ENCODE data around the gene FGF4.

The FGF4 gene

DNA sequence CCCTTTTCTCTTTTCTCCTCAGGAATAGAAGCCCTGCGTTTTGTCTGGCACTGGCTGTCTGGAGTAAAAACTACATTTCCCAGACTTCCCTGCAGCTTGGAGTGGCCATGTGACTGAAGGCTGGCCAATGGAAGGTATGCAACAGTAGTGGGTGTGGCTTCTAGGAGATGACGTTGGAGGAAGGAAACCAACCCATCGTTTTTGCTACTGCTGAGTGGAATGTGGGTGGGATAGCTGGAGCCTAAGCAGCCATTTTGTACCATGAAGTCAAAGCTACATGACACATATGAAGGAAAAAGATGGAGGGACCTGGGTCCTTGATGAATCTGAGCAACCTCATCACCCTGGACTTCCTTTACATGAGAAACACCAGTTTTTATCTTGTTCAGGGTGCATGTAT is 24.4 kb upstream of the FGF4 start:
- no peaks in the 10 kb centered on the region for H3K4me1 ChIP-seq (ENCODE audit: control insufficient read depth in 1 of 2, insufficient read depth in 1 of 2, low read depth in 1 of 2, low read length in 1 of 2)
- no peak overlapping the region for H3K27ac ChIP-seq
- H3K4me3 ChIP-seq (ENCODE audit: low read depth in 1 of 2, low read length in 1 of 2): no peak overlapping the region
- TF ChIP-seq, protein P1, sequence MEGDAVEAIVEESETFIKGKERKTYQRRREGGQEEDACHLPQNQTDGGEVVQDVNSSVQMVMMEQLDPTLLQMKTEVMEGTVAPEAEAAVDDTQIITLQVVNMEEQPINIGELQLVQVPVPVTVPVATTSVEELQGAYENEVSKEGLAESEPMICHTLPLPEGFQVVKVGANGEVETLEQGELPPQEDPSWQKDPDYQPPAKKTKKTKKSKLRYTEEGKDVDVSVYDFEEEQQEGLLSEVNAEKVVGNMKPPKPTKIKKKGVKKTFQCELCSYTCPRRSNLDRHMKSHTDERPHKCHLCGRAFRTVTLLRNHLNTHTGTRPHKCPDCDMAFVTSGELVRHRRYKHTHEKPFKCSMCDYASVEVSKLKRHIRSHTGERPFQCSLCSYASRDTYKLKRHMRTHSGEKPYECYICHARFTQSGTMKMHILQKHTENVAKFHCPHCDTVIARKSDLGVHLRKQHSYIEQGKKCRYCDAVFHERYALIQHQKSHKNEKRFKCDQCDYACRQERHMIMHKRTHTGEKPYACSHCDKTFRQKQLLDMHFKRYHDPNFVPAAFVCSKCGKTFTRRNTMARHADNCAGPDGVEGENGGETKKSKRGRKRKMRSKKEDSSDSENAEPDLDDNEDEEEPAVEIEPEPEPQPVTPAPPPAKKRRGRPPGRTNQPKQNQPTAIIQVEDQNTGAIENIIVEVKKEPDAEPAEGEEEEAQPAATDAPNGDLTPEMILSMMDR (IDR thresholded peaks at IDR 0.05): no peak
- no peaks in the 10 kb centered on the region for H3K27me3 ChIP-seq
- H3K9me3 ChIP-seq: no peaks in the 10 kb centered on the region
- H3K36me3 ChIP-seq: no peaks in the 10 kb centered on the region

DNA sequence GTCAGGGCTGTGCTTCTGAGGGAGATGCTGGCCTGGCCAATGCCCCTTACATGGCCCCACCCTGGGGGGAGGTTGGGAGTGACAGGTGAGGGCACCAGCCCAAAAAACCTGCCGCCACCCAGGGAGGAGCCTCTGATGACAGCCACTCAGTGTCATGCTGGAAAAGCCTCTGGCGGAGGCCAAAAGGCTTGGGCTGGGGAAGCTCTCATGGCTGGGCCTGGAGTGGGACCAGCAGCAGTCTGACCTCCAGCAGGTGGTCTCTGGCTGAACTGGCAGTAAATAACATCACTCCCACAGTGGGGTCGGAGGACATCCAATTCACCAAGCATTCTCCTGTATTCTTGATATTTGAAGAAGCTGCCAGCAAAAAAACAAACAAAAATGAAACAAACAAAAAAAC is 24.0 kb upstream of the FGF4 start:
- Histone ChIP-seq H3K9me3 (no peaks in the 10 kb centered on the region), H3K4me1 (ENCODE audit: control insufficient read depth in 1 of 2, insufficient read depth in 1 of 2, low read depth in 1 of 2, low read length in 1 of 2) (no peaks in the 10 kb centered on the region), H3K36me3 (no peaks in the 10 kb centered on the region), H3K4me3 (ENCODE audit: low read depth in 1 of 2, low read length in 1 of 2) (no peak overlapping the region), H3K27ac (no peak overlapping the region), H3K27me3 (no peaks in the 10 kb centered on the region)
- TF ChIP-seq, protein P1 (IDR thresholded peaks at IDR 0.05): no peak

DNA sequence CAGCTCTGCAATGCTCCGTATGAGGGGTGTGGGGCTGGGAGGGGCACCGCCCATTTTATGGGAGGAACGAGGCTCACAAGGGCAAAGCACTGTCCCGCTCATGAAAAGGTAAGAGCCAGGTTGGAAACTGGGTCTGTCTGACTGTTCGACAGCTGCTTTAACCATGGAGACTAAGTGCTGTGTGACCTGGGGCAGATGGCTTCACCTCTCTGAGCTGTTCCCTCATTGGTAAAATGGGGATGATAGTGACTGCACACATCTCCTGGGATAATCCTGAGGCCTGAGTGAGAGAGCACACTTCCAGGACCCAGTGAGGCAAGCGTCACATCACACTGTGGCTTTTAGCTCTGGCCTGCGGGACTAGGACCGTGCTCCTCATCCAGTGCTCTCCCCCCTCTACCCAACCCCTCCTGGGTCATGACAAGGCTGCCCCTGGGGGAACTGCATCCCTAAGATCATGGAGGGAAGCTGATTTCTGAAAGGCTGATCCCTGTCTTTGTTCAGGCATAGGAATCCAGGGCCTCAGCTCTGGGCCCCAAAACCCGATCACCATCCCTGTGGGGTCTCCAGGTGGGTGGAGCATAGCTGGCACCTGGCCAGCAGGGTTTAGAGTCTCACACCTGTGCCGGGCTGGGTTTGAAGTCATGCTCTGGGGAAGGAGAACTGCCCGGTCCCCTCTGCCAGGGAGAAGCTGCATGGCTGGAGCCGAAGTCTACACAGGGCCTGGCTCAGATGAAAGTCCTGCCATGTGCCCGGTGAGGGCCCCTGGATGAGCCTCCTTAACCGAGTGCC is 22.8 kb upstream of the FGF4 start:
- Histone ChIP-seq H3K4me1 (ENCODE audit: control insufficient read depth in 1 of 2, insufficient read depth in 1 of 2, low read depth in 1 of 2, low read length in 1 of 2) (no peaks in the 10 kb centered on the region), H3K4me3 (ENCODE audit: low read depth in 1 of 2, low read length in 1 of 2) (no peak overlapping the region), H3K27ac (no peak overlapping the region), H3K9me3 (no peaks in the 10 kb centered on the region), H3K36me3 (no peaks in the 10 kb centered on the region), H3K27me3 (no peaks in the 10 kb centered on the region)
- TF ChIP-seq, protein P1 (IDR thresholded peaks at IDR 0.05): no peak

DNA sequence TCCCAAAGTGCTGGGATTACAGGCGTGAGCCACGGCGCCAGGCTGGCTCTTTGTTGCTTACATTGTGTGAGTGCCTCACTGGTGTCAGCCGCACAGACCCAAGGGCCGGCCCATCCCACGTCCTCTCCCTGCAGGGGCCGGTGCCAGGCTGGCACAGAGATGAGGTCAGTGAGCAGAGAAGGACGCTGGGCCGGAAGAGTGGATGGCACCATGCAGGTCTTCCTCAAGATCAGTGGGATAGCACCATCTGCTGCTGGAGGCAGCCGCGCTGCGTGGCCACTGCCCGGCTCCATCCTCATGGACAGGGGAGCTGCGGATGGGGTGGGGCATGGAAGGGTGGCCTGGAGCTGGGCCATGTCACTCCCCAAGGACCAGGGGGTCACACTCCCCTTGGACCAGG is 22.0 kb upstream of the FGF4 start:
- TF ChIP-seq, protein P1 (IDR thresholded peaks at IDR 0.05): no peak
- H3K9me3 ChIP-seq: no peaks in the 10 kb centered on the region
- no peak overlapping the region for H3K27ac ChIP-seq
- H3K4me1 ChIP-seq (ENCODE audit: control insufficient read depth in 1 of 2, insufficient read depth in 1 of 2, low read depth in 1 of 2, low read length in 1 of 2): no peaks in the 10 kb centered on the region
- H3K4me3 ChIP-seq (ENCODE audit: low read depth in 1 of 2, low read length in 1 of 2): no peak overlapping the region
- H3K36me3 ChIP-seq: no peaks in the 10 kb centered on the region
- no peaks in the 10 kb centered on the region for H3K27me3 ChIP-seq

DNA sequence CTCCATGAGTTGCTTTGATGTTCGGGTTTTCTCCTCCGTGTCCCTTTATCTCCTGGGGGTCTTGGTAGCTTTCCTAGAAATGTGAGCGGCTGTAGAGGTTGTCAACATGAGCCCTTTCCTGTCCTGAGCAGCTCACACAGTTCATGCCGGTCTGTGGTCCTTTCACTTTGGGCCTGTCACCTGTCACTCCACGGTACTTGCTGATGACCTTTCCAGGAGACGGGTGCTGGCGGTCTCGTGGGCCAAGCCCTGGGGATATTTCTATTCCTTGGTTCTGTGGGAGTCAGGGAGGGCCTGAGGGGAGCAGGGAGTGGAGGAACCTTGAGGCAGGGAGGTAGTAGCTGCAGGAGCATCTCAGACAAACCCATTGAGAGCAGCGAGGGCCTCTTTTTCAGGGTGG is 20.9 kb upstream of the FGF4 start:
- Histone ChIP-seq H3K27ac (no peak overlapping the region), H3K9me3 (no peaks in the 10 kb centered on the region), H3K36me3 (no peaks in the 10 kb centered on the region), H3K27me3 (no peaks in the 10 kb centered on the region), H3K4me3 (ENCODE audit: low read depth in 1 of 2, low read length in 1 of 2) (no peak overlapping the region), H3K4me1 (ENCODE audit: control insufficient read depth in 1 of 2, insufficient read depth in 1 of 2, low read depth in 1 of 2, low read length in 1 of 2) (no peaks in the 10 kb centered on the region)
- TF ChIP-seq, protein P1 (IDR thresholded peaks at IDR 0.05): no peak
